Skin of body (tissue), 2 donors: ENCODE results near the gene HPS1. TPM values are rescaled to one million over a fixed set of nuclear protein-coding genes. Genes with fewer than 3 reads are reported as not detected.

Experiments
- DNase-seq: peaks from one replicate; lab custom pipeline; 2025; lab: John Stamatoyannopoulos, UW
- total RNA-seq: library from RNA; depleted of rRNA; stranded (reverse); fragments of >200 nt; gene quantifications from one replicate; pipeline ENCODE4 v1.2.3, GENCODE V29; 2014

HPS1 gene
- total RNA-seq, 1 donor from 2014 or later = 16.8 TPM

GRCh38 chr10:98414578-98414931, 32.2 kb downstream of the HPS1 start:
- no peak for DNase-seq

DNA sequence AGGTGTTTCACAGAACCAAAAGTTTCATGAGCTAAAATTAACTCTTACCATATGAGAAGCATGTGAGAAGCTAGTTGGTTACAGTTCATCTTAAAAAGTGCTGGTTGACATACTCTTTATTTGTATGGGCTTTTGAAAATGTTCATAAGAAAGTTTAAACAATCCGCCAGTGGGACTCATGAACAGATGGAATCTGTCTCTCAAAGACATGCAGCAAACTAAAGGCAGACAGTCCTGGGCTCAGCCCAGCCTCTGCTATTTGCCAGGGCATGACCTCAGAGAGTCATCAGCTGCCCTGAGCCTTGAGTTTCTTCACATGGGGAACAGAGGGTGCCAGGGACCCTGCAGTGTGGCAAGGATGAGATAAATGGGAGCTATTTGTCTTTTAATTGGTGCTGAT, 35.0 kb downstream of the HPS1 start:
- DNase-seq = no peak

- DNase-seq = no peak
Measured at GRCh38 chr10:98411166-98411565, 35.6 kb downstream of the HPS1 start.

- no peak for DNase-seq
Measured at GRCh38 chr10:98410759-98411158, 36.0 kb downstream of the HPS1 start.

- DNase-seq = no peak
Measured at GRCh38 chr10:98410135-98410743, 36.5 kb downstream of the HPS1 start.

DNA sequence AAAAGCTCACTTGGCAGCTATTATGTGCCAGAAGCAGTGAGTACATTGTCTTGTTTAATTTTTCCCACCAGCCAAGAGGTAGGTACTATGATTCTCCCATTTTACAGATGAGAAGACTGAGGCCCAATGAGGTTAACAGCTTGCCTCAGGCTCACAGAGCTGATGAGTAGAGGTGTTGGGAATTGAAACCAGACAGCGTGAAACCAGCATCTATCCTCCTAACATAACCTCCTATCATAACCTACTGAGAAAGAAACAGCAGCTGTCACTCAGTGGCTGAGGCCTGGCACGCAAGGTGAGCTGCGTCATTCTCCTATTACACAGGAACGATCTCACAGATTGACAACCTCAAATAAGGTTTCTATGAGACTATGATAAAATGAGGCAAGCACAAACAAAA, 37.9 kb downstream of the HPS1 start:
- DNase-seq = no peak

GRCh38 chr10:98407744-98408241, 38.9 kb downstream of the HPS1 start:
- no peak for DNase-seq

GRCh38 chr10:98407017-98407743, 39.6 kb downstream of the HPS1 start:
- no peak for DNase-seq

GRCh38 chr10:98405422-98405821, 41.3 kb downstream of the HPS1 start:
- no peak for DNase-seq

DNA sequence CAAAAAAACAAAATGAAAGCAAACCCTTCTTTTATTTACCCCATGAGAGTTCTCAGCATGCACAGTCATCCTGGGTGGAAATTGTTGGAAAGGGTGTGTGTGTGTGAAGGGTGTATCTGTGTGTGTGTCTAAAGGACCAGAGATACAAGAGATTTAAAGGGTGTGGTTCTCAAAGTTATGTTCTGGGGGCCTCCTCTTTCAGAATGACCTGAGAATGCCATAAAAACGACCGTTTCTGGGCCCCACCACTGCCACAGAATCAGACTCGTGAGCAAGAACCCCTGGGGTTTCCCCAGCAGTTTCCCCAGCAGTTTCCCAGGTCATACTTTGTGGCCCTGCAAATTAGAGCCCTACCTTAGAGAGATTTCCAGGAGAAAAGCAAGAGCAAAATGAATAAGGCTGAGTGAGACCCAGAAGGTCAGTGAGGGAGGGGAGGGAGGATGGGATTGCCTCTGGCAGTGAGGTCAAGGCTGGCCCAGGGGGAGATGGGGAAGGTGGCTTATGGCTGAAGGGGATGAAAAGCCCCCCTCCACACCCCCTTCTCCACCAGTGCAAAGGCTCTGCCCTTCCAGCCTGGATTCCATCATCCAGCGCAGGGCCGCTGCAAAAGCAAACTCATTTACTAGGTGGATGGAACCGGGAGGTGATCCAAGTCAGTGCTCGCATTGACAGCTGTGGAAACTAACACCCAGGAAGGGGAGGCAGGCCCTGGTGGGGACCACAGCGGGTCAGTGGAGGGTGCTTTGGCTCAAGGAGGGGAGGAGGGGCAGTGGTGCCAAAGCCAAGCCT, 42.0 kb downstream of the HPS1 start:
- no peak for DNase-seq

GRCh38 chr10:98403812-98404504, 42.8 kb downstream of the HPS1 start:
- DNase-seq = no peak

- no peak for DNase-seq
Measured at GRCh38 chr10:98402931-98403718, 43.6 kb downstream of the HPS1 start.

GRCh38 chr10:98402478-98402877, 44.3 kb downstream of the HPS1 start:
- no peak for DNase-seq

DNA sequence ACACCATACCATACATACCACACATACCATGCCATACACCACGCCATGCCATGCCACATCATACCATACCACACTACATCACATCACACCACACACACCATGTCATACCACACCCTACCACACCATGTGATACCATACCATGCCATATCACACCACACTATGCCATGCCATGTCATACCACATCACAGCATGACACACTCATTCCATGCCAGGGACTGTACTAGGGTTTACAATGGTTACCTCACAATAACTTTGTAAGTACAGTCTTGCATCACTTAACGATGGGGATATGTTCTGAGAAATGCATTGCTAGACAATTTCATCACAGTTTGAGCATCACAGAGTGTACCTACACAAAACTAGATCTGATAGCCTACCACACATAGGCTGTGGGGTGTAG, 46.3 kb downstream of the HPS1 start:
- DNase-seq = no peak

GRCh38 chr10:98399784-98400183, 47.0 kb downstream of the HPS1 start:
- DNase-seq = no peak

GRCh38 chr10:98397089-98397600, 49.6 kb downstream of the HPS1 start:
- DNase-seq = no peak

DNA sequence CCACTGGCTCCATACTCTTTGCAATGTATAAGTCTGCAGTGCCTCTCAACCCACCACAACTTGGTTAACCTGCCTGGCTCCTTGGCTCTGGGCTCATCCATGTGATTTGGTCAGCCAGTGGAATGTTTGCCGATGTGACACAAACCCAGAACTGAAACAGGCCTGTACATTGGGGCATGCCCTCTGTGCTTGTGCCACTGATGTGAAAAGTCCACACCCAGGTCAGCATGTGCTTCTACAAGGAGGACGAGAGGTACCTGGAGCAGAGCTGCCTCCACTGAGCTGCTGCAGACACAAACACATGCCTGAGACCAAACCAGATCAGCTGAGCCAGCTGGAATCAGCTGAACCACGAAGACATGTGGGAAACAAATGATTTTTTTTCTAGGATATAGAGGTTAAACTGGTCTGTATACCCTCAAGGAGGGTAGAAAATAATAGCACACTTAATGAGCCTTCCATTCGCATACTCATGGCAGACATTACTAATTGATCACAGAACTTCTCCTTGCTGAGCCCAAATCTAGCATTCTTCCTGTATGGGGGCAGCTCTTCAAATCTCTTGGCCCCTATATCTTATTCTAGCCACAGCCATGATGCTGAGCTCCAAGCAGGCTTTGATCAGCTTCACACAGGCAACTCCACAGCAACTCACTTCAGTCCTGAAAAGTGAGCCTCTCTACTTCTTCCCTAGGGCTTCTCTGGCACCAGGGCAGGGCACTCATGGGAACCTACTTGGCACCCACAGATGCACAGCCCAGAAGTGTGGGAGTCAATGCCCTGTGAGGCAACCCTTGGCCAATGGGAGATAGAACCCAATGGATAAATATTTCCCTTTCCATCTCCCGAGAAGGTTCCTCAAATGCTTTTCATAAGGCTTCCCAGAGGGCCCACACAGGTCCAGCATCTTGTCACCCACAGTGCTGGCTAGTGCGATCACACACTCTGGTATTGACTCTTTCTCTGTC, 50.4 kb downstream of the HPS1 start:
- DNase-seq = no peak

DNA sequence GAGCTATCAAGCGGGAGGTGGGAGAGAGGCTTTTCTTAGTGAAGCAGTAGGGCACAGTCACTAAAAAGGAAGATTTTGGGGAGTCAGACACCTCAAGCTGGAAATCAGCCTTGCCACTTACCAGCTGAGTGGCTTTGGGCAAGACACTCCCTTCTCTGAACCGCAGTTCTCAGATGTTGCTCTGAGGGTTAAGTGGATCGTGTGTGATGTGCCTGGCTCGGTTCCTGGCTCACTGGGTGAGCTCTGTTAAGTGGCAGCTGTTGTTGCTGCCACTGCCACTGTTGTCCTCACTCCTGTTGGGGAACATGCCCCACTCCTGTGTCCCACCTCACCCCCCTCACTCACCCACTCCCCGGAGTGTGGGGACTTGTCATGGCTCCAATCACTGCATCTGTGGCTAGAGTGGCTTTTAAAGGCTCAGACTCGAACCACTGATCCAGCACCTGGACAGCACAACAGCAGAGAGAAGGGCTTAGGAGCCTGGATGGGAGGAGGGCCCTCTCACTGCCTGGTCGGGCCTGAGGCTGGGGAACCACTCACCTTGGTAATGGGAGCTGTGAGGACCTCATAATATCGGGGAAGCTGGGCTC, 51.8 kb downstream of the HPS1 start:
- no peak for DNase-seq

- no peak for DNase-seq
Measured at GRCh38 chr10:98391578-98391991, 55.1 kb downstream of the HPS1 start.
